Activated T-cell treated with anti-CD3 and anti-CD28 coated beads, Interleukin-2, amount 50 U/mL, for 48 hours (primary cell): ENCODE results near the gene POLR2H.
"Not testable (repeated sequence)": the region's sequence is repeated elsewhere in the genome, so short reads cannot be mapped to it uniquely, and the experiment has no call there.

ENCODE experiments used
- DNase-seq, 2 experiments: peaks; one replicate each; pipeline ENCODE4 v3.0.0-alpha.2; 2020

POLR2H gene

GRCh38 chr3:184336547-184337398 lies 24.7 kb upstream of the POLR2H start:
- no peak for DNase-seq

DNA sequence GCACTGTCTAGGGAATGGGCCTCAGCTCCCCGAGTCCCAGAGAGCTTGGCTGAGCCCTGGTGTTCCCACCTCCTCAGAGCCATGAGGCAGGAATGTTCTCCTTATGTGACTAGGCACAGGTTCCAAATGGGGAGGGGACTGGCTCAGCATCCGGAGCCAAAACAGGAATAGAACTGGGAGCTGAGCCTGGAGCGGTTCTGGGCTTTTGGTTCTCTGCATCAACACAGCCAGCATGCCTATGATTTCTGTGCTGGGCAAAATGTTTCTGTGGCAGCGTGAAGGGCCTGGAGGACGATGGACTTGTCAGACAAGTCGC lies 24.2 kb upstream of the POLR2H start, which contains the start of gene FAM131A:
Gene FAM131A, plus strand, starts transcription at position 202 of the 316 bp plus-strand sequence. Its CDS starts 31 bp downstream, at position 233.
- DNase-seq, result no peak

DNA sequence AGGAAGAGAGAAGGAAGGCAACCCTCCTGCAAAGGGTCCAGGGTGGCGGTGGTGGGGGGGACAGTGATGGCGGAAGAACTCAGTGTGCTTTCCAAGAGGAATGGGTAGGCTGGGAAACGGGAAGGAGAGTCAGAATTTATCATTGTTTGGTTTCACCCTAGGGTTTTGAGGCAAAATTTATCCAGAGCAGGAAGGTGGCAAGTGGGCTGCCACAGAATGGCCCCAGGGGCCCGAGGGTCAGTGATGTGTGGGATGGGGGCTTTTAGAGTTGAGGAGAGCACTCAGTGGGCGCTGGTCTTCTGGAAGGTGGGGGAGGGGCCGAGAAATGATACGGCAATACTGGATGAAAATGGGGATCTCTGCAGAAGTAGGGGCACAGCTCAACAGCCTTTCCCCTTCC lies 23.5 kb upstream of the POLR2H start:
- no peak for DNase-seq

- no peak for DNase-seq
Measured at GRCh38 chr3:184338511-184338945, 23.0 kb upstream of the POLR2H start.

DNA sequence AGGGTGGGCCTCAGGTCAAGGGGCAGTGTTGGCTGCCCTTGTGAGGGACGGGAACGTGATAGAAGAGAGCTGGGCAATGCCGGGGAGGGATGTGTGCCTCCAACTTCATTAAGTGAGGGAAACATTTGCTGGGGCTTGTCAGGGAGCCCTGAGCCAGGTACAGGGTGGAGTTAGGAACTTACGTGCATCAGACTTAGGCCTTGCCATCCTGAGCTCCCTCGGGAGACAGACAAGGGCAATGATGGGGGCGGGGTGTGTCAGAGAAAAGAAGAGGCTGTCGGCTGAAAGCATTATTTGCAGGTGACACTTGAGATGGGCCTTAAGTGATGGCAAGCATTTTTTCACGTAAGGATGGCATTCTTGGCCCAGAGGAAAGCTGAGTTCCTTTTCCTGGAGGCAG lies 22.5 kb upstream of the POLR2H start:
- DNase-seq, result no peak

DNA sequence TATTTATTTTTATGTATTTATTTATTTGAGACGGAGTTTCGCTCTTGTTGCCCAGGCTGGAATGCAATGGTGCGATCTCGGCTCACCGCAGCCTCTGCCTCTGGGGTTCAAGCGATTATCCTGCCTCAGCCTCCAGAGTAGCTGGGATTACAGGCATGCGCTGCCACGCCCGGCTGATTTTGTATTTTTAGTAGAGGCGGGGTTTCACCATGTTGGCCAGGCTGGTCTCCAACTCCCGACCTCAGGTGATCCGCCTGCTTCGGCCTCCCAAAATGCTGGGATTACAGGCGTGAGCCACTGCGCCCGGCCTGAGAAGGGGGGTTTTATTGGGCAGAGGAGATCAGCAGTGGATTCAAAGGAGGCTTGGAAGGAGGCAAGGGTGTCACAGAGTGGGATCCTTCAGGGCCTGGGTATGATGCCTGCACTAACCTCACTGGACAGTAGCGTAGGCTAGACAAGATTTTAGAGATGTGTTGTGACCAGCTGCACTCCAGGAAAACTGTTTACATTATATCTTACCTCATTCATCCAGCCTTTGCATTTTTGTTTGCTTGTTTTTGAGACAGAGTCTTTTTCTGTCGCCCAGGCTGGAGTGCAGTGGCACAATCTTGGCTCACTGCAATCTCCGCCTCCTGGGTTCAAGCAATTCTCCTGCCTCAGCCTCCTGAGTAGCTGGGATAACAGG lies 21.9 kb upstream of the POLR2H start:
- not testable (repeated sequence) for DNase-seq

GRCh38 chr3:184341925-184342324 lies 19.6 kb upstream of the POLR2H start:
- no peak for DNase-seq

GRCh38 chr3:184343200-184343876 lies 18.2 kb upstream of the POLR2H start:
- DNase-seq, result no peak

DNA sequence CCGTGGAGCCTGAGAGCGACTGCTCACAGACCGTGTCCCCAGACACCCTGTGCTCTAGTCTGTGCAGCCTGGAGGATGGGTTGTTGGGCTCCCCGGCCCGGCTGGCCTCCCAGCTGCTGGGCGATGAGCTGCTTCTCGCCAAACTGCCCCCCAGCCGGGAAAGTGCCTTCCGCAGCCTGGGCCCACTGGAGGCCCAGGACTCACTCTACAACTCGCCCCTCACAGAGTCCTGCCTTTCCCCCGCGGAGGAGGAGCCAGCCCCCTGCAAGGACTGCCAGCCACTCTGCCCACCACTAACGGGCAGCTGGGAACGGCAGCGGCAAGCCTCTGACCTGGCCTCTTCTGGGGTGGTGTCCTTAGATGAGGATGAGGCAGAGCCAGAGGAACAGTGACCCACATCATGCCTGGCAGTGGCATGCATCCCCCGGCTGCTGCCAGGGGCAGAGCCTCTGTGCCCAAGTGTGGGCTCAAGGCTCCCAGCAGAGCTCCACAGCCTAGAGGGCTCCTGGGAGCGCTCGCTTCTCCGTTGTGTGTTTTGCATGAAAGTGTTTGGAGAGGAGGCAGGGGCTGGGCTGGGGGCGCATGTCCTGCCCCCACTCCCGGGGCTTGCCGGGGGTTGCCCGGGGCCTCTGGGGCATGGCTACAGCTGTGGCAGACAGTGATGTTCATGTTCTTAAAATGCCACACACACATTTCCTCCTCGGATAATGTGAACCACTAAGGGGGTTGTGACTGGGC lies 16.8 kb upstream of the POLR2H start:
- DNase-seq, result no peak

DNA sequence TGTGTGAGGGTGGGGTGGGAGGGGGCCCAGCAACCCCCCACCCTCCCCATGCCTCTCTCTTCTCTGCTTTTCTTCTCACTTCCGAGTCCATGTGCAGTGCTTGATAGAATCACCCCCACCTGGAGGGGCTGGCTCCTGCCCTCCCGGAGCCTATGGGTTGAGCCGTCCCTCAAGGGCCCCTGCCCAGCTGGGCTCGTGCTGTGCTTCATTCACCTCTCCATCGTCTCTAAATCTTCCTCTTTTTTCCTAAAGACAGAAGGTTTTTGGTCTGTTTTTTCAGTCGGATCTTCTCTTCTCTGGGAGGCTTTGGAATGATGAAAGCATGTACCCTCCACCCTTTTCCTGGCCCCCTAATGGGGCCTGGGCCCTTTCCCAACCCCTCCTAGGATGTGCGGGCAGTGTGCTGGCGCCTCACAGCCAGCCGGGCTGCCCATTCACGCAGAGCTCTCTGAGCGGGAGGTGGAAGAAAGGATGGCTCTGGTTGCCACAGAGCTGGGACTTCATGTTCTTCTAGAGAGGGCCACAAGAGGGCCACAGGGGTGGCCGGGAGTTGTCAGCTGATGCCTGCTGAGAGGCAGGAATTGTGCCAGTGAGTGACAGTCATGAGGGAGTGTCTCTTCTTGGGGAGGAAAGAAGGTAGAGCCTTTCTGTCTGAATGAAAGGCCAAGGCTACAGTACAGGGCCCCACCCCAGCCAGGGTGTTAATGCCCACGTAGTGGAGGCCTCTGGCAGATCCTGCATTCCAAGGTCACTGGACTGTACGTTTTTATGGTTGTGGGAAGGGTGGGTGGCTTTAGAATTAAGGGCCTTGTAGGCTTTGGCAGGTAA lies 16.0 kb upstream of the POLR2H start:
- DNase-seq, result no peak

DNA sequence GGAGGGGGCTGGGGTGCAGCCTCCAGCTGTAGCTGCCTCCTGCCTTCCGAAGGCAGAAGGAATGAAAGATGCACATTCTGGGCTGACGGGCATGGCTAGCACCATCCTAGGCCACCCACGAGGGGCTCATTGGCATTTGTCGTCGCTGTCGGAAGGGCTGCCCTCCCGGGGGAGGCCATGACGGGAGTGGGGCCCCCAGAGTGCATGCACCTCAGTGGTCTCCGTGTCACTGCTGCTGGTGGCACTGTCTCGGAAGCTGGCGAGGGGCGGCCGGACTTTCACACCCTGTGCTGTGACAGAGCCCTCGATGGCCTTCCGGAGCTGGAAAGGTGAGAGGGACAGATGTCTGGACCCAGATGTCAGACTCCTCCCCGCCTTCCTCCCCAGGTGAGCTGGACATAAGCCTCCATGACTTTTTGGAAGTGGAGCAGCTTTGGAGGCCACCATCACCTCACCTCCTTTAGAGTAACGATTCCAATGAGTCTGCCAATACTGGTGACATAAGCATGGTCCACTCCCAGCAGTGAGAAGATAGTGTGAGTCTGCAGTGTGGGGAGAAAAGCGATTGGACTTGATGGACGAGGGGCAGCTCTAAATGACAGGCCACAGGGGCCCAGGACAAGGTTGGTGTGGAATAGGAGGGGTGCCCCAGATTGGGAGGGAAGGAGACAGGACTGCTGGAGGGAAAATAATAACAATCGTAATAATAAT lies 14.9 kb upstream of the POLR2H start:
- DNase-seq, result no peak

DNA sequence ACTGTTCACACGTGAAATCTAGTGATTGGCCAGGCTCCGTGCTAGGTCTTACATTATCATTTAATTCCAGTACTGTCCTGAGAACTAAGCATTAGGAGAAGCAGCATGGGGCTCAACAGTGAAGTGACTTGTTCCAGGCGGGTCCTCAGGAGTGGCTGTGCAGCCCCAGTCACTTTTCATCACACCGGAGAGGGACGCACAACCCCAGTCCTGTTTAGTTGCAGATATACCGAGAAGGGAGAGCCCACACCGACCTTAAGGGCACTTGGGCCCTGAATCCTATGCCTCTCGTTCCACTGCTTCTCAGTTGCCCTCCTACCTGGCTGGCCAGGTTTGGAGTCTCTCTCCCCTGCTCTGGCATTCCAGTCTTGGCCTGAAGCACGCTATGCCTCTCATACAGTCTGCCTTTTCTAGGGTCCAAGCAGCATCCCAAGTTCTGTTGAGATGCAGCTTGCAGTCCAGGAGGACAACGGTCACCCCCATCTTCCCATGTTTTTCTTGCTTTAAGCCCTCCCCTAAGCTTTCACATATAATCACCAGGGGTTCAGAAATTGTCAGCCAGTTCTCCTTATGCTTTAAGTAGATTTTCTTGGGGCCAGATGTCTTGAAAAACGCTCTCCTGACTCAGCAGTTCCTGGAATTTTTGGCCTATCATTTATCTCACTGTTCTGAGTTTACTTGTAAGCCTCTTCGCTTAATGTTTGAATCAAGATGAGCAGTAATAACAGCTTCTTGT lies 14.0 kb upstream of the POLR2H start:
- no peak for DNase-seq

DNA sequence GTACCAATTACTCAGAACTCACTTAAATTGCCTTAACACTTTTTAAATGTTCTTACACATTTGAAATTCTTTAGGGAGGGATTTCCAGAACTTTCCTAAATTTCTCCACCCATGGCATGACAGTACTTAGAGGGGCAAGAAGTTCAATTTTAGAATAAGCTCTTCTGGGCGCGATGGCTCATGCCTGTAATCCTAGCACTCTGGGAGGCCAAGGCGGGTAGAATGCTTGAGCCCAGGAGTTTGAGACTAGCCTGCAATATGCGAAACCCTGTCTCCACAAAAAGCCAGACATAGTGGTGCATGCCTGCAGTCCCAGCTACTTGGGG lies 13.5 kb upstream of the POLR2H start:
- no peak for DNase-seq

- no peak for DNase-seq
Measured at GRCh38 chr3:184349563-184350470, 11.7 kb upstream of the POLR2H start.

DNA sequence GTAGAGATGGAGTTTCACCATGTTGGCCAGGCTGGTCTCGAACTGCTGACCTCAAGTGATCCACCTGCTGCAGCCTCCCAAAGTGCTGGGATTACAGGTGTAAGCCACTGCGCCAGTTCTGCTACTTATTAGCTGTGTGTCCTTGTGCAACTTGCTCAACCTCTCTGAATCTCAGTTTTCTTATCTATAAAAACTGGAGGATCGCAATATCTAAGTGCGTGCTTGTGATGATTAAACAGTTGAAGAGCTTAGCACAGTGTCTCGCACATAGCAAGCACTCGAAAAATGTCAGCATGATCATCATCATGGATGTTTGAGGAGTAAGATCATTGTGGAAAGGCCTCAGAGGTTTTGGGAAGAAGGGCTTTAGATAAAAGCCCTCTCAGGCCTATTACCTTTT lies 10.9 kb upstream of the POLR2H start:
- no peak for DNase-seq

DNA sequence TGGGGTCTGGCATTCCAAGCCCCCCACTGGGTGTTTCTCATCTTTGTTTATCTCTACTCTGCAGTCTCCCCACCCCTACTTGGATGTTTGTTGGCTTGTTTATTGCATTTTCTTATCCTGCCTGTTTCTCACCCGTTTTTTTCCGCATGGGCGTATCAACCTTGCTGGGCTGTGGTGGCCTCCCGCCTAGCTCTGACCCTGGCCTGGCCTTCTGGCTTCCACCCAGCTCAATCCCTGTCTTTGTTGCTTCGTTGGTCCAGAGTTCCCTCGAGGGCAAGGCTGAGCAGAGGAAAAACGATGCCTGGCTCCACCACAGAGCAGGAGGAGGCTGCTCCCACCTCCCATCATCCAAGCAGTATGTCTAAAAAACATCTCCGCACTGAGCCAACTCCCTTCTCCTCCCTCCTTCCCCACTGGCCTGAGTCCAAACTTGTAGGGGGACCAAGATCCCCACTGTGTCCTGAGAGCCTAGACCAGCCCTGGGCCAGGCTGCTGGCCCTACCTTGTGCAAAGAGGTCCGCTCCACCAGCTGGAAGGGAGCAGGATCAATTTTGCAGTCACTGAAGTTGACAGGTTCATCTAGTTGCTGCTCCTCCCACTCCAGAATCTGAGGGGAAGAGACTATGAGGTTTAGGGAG lies 9.9 kb upstream of the POLR2H start:
- DNase-seq, result no peak

DNA sequence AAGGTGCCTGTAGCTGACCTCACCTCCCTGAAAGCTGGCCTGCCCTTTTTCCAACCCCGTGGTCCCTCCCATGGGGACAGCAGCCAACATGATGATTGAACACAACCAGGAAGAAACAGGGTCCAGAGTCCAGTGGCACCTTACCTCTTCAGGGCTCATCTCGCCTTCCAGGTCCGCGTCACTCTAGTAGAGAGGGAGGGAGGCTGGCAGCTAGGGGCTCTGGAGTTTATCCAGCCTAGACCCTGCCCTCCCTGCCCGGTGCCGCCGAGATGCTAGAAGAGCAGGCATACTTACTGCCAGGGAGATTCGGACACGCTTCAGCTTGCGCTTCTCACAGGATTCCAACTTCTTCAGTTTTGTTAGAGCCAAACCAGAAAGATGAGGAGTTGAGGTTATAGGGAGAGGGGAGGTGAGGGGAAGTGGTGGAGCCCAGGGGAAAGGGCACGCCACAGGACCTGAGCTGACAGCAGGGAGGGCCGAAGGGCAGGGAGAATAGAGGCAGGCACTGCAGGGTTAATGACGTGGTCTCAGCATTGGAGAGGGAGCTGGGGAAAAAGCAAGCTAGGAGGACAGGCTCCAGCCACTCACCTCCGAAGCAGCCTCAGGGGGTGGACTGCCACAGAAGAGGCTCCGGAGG lies 9.2 kb upstream of the POLR2H start:
- no peak for DNase-seq

GRCh38 chr3:184352897-184353545 lies 8.5 kb upstream of the POLR2H start:
- no peak for DNase-seq
